GM12873 (cell line): ENCODE data around the gene MDFI.

Source experiments
- TF ChIP-seq, protein P1 (sequence below): IDR thresholded peaks from 2 replicates; pipeline ENCODE4 v1.5.1; 2012; ENCODE audit warnings: low read depth, mild to moderate bottlenecking, moderate library complexity, low read length, control low read depth; ENCODE audit not compliant: insufficient read depth; ENCODE audit errors: missing control alignments

The MDFI gene

DNA sequence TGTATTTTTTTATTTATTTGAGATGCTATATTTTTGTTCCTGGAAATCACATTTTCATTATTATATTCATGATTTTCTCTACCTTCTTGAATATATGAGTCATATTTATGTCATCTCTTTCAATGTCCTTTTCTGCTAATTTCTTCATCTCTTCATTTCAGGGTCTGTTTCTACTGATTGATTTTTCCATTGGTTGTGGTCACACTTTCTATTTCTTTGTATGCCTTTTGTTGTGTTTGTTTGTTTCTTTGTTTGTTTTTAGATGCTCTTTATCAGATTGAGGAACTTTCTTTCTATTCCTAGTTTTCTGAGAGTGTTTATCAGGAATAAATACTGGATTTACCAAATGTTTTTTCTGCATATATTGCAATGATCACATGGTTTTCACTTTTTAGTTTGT lies 16.9 kb upstream of the MDFI start:
- TF ChIP-seq, protein P1, sequence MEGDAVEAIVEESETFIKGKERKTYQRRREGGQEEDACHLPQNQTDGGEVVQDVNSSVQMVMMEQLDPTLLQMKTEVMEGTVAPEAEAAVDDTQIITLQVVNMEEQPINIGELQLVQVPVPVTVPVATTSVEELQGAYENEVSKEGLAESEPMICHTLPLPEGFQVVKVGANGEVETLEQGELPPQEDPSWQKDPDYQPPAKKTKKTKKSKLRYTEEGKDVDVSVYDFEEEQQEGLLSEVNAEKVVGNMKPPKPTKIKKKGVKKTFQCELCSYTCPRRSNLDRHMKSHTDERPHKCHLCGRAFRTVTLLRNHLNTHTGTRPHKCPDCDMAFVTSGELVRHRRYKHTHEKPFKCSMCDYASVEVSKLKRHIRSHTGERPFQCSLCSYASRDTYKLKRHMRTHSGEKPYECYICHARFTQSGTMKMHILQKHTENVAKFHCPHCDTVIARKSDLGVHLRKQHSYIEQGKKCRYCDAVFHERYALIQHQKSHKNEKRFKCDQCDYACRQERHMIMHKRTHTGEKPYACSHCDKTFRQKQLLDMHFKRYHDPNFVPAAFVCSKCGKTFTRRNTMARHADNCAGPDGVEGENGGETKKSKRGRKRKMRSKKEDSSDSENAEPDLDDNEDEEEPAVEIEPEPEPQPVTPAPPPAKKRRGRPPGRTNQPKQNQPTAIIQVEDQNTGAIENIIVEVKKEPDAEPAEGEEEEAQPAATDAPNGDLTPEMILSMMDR: no peak

DNA sequence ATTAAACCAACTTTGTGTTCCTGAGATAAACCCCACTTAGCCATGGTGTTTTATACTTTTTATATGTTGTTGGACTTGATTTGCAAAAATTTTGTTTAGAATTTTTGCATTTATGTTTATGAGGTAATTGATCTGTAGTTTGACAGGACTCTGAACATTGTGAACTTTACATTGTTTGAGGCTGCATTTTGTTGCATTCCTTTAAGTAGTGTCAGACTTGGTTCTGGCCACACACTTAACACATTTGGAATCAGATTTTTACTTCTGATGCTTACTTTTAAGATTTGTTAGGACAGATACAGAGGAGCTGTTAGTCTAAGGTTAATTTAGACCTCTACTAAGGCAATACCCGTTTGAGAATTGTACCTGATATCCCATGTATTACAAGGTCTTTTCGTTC lies 16.5 kb upstream of the MDFI start:
- TF ChIP-seq, protein P1: no peak

DNA sequence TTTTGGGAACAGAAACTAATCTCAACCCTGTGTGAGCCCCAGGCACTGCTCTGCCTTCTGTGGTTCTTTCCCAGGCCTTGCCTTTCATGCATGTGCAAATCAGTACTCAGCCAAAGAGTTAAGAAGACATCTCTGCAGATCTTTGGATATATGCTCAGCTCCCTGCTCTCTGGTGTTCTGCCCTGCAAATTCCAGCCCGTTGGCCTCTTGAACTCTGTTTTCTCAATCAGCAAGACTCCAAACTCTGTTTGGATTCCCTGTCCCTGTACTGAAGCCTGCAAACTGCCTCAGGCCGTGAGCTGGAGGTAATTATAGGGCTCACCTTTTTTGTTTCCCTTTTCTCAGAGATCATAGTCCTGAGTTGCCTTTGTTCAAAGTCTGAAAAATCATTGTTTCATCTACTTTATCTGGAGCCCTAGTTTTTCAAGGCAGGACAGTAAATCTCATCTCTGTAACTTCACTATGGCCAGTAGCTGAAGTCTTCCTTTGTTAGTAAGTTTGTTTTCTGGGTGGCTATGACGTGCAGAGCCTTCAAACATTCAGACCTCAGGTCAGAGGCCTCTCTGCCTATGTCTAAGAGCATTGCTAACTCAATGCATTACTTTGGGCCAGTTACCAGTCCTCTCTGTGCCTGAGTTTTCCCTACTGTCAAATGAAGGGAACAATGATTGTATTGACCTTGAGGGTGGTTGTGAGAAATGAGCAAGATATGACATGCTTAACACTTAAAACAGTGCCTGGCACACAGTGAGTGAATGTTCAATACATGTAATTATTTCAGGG lies 15.9 kb upstream of the MDFI start:
- TF ChIP-seq, protein P1: no peak

- TF ChIP-seq, protein P1: no peak
Observed at GRCh38 chr6:41623330-41623729, 14.9 kb upstream of the MDFI start.

DNA sequence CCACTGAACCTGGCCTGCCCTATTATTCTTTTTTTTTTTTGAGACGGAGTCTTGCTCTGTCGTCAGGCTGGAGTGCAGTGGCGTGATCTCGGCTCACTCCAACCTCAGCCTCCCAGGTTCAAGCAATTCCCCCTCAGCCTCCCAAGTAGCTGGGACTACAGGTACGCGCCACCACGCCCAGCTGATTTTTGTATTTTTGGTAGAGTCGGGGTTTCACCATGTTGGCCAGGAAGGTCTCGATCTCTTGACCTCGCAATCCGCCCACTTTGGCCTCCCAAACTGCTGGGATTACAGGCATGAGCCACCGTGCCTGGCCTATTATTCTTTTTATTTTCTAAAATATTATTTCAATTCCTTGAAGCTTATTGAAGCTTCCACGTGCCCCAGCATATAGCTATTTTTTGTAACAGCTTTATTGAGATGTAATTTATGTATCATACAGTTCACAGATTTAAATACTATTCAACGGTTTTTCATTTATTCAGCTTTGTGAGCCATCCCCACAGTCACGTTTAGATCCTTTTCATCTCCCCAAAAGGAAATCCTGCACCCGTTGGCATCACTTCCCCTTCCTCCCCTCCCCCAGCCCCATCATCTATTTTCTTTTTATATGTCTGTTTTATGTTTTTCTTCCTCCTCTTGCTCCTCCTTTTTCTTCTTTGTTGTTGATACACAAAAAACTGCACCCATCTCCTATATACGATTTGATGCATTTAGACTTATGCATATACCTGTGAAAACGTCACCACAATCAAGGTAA lies 13.5 kb upstream of the MDFI start:
- TF ChIP-seq, protein P1: no peak

DNA sequence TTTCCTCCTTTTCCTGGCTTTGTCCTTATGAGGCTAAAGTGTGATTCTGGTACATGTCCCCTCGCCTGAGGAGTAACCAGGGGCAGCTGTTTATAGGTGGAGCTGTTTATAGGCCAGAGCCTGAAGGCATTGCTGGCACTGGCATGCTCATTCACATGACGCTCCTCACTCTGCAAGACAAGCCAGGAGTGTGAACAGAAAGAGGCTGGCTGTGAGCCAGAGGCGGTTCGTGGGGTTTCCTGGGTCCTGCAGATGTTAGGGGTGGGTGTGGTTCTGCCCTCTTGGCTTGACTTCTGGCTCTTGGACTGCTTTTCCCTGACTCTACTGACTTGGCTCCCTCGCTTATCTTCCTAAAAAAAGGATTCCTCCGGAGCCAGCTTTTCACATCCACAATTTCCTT lies 12.8 kb upstream of the MDFI start:
- TF ChIP-seq, protein P1: no peak

- TF ChIP-seq, protein P1: no peak
Observed at GRCh38 chr6:41626022-41626421, 12.2 kb upstream of the MDFI start.
